ENCODE data around the gene DCTN5. TPM values are rescaled to one million over a fixed set of nuclear protein-coding genes. Genes with fewer than 3 reads are reported as not detected.

The DCTN5 gene
- polyA plus RNA-seq, 3 donors = 69.7 to 72.1 (median 71.7) TPM

GRCh38 chr16:23635958-23636357 lies 5.3 kb upstream of the DCTN5 start:
- no peak for DNase-seq (ENCODE audit: extremely low read depth in 1 of 11, low read depth in 9 of 11, low spot score in 4 of 11)

- DNase-seq (ENCODE audit: extremely low read depth in 1 of 11, low read depth in 9 of 11, low spot score in 4 of 11) = peak in 2 of 11 donors; percentile 0 to 2
Measured at GRCh38 chr16:23640615-23640930, 693 bp upstream of the DCTN5 start.

GRCh38 chr16:23642246-23642774 lies 1.0 kb downstream of the DCTN5 start:
- DNase-seq (ENCODE audit: extremely low read depth in 1 of 11, low read depth in 9 of 11, low spot score in 4 of 11) = no peak

- DNase-seq (ENCODE audit: extremely low read depth in 1 of 11, low read depth in 9 of 11, low spot score in 4 of 11) = no peak
Measured at GRCh38 chr16:23650674-23651416, 9.6 kb downstream of the DCTN5 start.

GRCh38 chr16:23651943-23652468 lies 10.7 kb downstream of the DCTN5 start:
- DNase-seq (ENCODE audit: extremely low read depth in 1 of 11, low read depth in 9 of 11, low spot score in 4 of 11) = no peak

- DNase-seq (ENCODE audit: extremely low read depth in 1 of 11, low read depth in 9 of 11, low spot score in 4 of 11) = no peak
Measured at GRCh38 chr16:23663918-23664317, 22.7 kb downstream of the DCTN5 start.

GRCh38 chr16:23666571-23667354 lies 25.5 kb downstream of the DCTN5 start:
- DNase-seq (ENCODE audit: extremely low read depth in 1 of 11, low read depth in 9 of 11, low spot score in 4 of 11) = no peak

GRCh38 chr16:23667355-23667659 lies 26.0 kb downstream of the DCTN5 start:
- no peak for DNase-seq (ENCODE audit: extremely low read depth in 1 of 11, low read depth in 9 of 11, low spot score in 4 of 11)

- no peak for DNase-seq (ENCODE audit: extremely low read depth in 1 of 11, low read depth in 9 of 11, low spot score in 4 of 11)
Measured at GRCh38 chr16:23668225-23668624, 27.0 kb downstream of the DCTN5 start.

GRCh38 chr16:23668873-23669272 lies 27.6 kb downstream of the DCTN5 start:
- DNase-seq (ENCODE audit: extremely low read depth in 1 of 11, low read depth in 9 of 11, low spot score in 4 of 11) = no peak

GRCh38 chr16:23670137-23670776 lies 29.0 kb downstream of the DCTN5 start:
- DNase-seq (ENCODE audit: extremely low read depth in 1 of 11, low read depth in 9 of 11, low spot score in 4 of 11) = no peak

- peak in 1 of 11 donors; percentile 17 for DNase-seq (ENCODE audit: extremely low read depth in 1 of 11, low read depth in 9 of 11, low spot score in 4 of 11)
Measured at GRCh38 chr16:23673971-23674614, 32.8 kb downstream of the DCTN5 start.

- DNase-seq (ENCODE audit: extremely low read depth in 1 of 11, low read depth in 9 of 11, low spot score in 4 of 11) = no peak
Measured at GRCh38 chr16:23676924-23677480, 35.7 kb downstream of the DCTN5 start.

- DNase-seq (ENCODE audit: extremely low read depth in 1 of 11, low read depth in 9 of 11, low spot score in 4 of 11) = peak; percentile 54 to 83 (median 74)
Measured at GRCh38 chr16:23678430-23679273, 37.4 kb downstream of the DCTN5 start, which contains the start of gene PLK1. TSS of gene PLK1 (plus strand) at chr16:23678889. CDS start at chr16:23678933, 44 bp downstream.

- DNase-seq (ENCODE audit: extremely low read depth in 1 of 11, low read depth in 9 of 11, low spot score in 4 of 11) = no peak
Measured at GRCh38 chr16:23679274-23679985, 38.2 kb downstream of the DCTN5 start.

GRCh38 chr16:23679986-23680336 lies 38.7 kb downstream of the DCTN5 start:
- DNase-seq (ENCODE audit: extremely low read depth in 1 of 11, low read depth in 9 of 11, low spot score in 4 of 11) = no peak

GRCh38 chr16:23682181-23682580 lies 40.9 kb downstream of the DCTN5 start:
- no peak for DNase-seq (ENCODE audit: extremely low read depth in 1 of 11, low read depth in 9 of 11, low spot score in 4 of 11)

GRCh38 chr16:23683487-23683886 lies 42.2 kb downstream of the DCTN5 start:
- no peak for DNase-seq (ENCODE audit: extremely low read depth in 1 of 11, low read depth in 9 of 11, low spot score in 4 of 11)

Data from renal cortex interstitium (tissue), 11 donors.